Naive B cell (primary cell): ENCODE data around the gene CYP46A1. TPM values are rescaled to one million over a fixed set of nuclear protein-coding genes. Genes with fewer than 3 reads are reported as not detected.
A peak's percentile ranks its signal among the peaks of the same experiment; 100 is the strongest.

Experiments
- ATAC-seq, 2 donors: fragments of 150-1000 bp; cut with Tn5 transposase; 2 replicates each; pipeline ENCODE4 v1.10.0; 2021; ENCODE audit warnings: low read depth in 2 of 2, mild to moderate bottlenecking in 2 of 2, moderate library complexity in 2 of 2
- DNase-seq: peaks from one replicate; pipeline ENCODE4 v3.0.0; 2022
- H3K27ac Mint-ChIP-seq, 6 donors: one replicate each; pipeline ENCODE4 v1.8.0; 2020 to 2022; ENCODE audit warnings: mild to moderate bottlenecking in 6 of 6, mixed read lengths in 6 of 6, moderate library complexity in 5 of 6, inconsistent platforms in 2 of 6
- H3K27me3 Mint-ChIP-seq, 3 donors: one replicate each; pipeline ENCODE4 v1.8.0; 2021 to 2022; ENCODE audit warnings: mixed read lengths in 3 of 3, mild to moderate bottlenecking in 1 of 3
- H3K36me3 Mint-ChIP-seq, 2 donors: one replicate each; pipeline ENCODE4 v1.8.0; 2020 to 2022; ENCODE audit warnings: mixed read lengths in 2 of 2, inconsistent platforms in 1 of 2, mild to moderate bottlenecking in 1 of 2
- H3K4me1 Mint-ChIP-seq, 3 donors: one replicate each; pipeline ENCODE4 v1.8.0; 2020 to 2022; ENCODE audit warnings: mixed read lengths in 3 of 3, inconsistent platforms in 1 of 3, mild to moderate bottlenecking in 1 of 3, moderate library complexity in 1 of 3
- H3K4me3 Mint-ChIP-seq, 8 donors: one replicate each; pipeline ENCODE4 v1.8.0; 2020 to 2022; ENCODE audit warnings: mild to moderate bottlenecking in 8 of 8, mixed read lengths in 8 of 8, moderate library complexity in 8 of 8, inconsistent platforms in 2 of 8
- H3K9me3 Mint-ChIP-seq, 7 donors: one replicate each; pipeline ENCODE4 v1.8.0; 2020 to 2022; ENCODE audit warnings: mixed read lengths in 7 of 7, mild to moderate bottlenecking in 5 of 7, inconsistent platforms in 2 of 7, moderate library complexity in 1 of 7
- polyA plus RNA-seq, 6 donors: library from polyadenylated mRNA; unstranded; fragments of 300-500 nt; fragmentation: Illumina TruSeq; gene quantifications; one replicate each; pipeline ENCODE4 v1.2.3, GENCODE V29; 2021; ENCODE audit warnings: low read depth in 6 of 6

CYP46A1 gene
- polyA plus RNA-seq, 6 donors from 2014 or later = not detected

DNA sequence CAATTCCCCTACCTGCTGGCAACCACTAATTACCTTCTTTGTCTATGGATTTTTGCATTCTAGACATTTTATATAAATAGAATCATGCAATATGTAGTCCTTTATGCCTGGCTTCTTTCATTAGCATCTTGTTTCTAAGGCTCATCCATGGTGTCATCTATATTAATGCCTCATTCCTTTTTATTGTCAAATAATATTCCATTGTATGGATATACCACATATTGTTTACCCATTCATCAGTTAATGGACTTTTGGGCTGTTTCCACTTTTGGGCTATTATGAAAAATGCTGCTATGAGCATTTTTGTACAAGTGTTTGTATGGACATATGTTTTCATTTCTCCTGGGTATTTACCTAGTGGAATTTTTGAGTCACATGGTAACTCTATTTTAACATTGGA is 18.0 kb downstream of the CYP46A1 start:
- peaks cover 16 to 48% (median 41%) of the 10 kb centered on the region in 3 donors for H3K27me3 Mint-ChIP-seq
- no peak for DNase-seq
- peaks cover 17 to 40% (median 25%) of the 10 kb centered on the region in 7 donors for H3K9me3 Mint-ChIP-seq
- peaks cover 16 to 29% of the 10 kb centered on the region in 2 donors for H3K36me3 Mint-ChIP-seq
- no peak overlapping the region for H3K27ac Mint-ChIP-seq
- H3K4me1 Mint-ChIP-seq = no peaks in the 10 kb centered on the region
- no peak for ATAC-seq
- no peak overlapping the region for H3K4me3 Mint-ChIP-seq

DNA sequence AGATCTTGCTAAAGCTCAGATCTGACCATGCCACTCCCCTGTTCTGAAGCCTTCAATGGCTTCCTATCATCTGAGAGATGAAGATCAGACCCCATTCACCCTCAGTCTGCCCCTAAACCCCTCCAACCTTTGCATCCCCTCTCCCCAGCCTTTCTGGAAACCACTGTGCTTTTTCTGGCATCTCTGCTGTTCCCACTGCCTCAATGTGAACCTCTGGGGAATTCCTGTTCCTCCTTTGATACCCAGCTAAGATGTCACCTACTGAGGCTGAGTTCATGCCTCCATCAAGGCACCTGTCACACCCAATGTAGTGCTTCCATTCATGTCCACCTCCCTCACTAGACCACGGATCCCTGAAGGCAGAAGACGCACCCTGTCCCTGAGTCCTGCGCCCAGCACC is 19.3 kb downstream of the CYP46A1 start:
- no peaks in the 10 kb centered on the region for H3K4me1 Mint-ChIP-seq
- H3K27ac Mint-ChIP-seq = peak overlapping the region in 1 of 6 donors; percentile 39
- no peak overlapping the region for H3K4me3 Mint-ChIP-seq
- no peak for ATAC-seq
- H3K27me3 Mint-ChIP-seq = peaks cover 10 to 49% (median 34%) of the 10 kb centered on the region in 3 donors
- no peak for DNase-seq
- peaks cover 16 to 25% of the 10 kb centered on the region in 2 donors for H3K36me3 Mint-ChIP-seq
- H3K9me3 Mint-ChIP-seq = peaks cover 14 to 37% (median 25%) of the 10 kb centered on the region in 7 donors

DNA sequence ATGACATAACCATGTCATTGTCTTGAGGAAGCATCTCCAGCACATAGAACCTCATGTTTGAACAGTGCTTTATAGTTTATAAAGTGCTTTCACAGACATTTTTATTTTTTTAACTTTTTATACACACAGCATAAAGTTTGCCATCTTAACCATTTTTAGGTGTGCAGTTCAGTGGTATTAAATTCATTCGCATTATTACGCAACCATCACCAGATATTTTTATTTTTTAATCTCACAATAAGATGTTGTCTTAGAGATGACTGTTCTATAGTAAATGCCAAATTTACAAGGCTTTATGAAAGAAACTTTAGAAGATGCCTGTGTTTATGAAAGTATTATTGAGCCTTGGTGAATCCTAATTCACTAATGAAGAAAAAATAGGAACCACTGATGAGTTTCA is 19.9 kb downstream of the CYP46A1 start:
- H3K36me3 Mint-ChIP-seq = peaks cover 16 to 25% of the 10 kb centered on the region in 2 donors
- DNase-seq = no peak
- H3K4me1 Mint-ChIP-seq = no peaks in the 10 kb centered on the region

DNA sequence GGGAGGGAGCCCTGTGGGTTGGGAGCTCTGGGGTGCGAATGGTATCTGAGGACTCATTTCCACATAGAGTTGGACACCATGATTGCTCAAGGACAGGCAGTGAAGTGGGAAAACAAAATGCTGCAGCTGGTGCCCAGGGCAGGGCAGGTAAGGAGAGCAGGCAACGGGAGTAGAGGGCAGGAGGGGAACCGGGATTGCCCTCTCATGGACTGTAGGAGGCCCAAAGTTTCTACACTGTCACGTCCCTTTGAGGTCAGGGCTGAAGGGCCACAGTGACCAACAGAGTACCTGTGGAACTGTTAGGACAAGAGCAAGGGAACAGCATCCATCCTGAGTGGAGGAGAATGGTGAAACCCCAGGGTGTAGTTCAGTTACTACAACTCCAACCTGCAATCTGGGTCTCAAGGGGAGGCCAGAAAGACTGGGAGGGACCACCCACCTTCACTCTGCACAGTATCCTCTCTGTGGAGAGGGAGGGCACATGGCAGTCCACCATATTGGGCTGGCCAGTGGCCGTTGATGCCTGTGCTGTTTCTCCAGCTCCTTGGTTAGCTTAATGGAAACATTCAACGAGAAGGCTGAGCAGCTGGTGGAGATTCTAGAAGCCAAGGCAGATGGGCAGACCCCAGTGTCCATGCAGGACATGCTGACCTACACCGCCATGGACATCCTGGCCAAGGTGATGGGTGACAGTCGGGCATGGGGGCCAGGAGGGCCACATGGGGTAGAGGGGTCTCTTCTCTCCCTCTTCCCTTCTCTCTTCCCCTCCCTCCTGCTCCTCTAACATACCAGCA is 22.2 kb downstream of the CYP46A1 start:
- Mint-ChIP-seq H3K27ac (no peak overlapping the region), H3K9me3 (peaks cover 14 to 35% (median 25%) of the 10 kb centered on the region in 7 donors), H3K36me3 (peaks cover 16 to 25% of the 10 kb centered on the region in 2 donors), H3K27me3 (peaks cover 0 to 38% (median 14%) of the 10 kb centered on the region in 3 donors), H3K4me1 (no peaks in the 10 kb centered on the region), H3K4me3 (peak overlapping the region in 1 of 8 donors; percentile 32)
- DNase-seq (no peak), ATAC-seq (no peak)

More for the DNA sequence above, 19.9 kb downstream of the CYP46A1 start:
- no peak for ATAC-seq
- no peak overlapping the region for H3K27ac Mint-ChIP-seq
- peaks cover 9 to 51% (median 30%) of the 10 kb centered on the region in 3 donors for H3K27me3 Mint-ChIP-seq
- peaks cover 14 to 37% (median 25%) of the 10 kb centered on the region in 7 donors for H3K9me3 Mint-ChIP-seq
- no peak overlapping the region for H3K4me3 Mint-ChIP-seq

DNA sequence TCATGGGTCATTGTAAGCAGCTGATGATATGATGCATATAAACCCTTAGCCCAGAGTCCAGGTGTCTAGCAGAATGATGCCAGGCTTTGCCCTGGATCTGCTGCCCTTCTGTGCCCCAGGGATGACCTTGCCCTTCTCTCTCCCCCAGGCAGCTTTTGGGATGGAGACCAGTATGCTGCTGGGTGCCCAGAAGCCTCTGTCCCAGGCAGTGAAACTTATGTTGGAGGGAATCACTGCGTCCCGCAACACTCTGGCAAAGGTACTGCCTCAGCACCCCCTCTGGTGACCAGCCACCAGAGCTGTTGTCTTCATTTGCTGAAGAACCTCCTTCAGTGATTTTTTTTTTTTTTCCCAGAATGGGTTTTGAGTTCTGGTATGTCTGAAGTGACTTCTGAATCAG is 23.3 kb downstream of the CYP46A1 start:
- H3K36me3 Mint-ChIP-seq = peaks cover 12 to 18% of the 10 kb centered on the region in 2 donors
- DNase-seq (no peak), ATAC-seq (no peak)
- H3K4me1 Mint-ChIP-seq = no peaks in the 10 kb centered on the region
- peaks cover 4 to 38% (median 14%) of the 10 kb centered on the region in 3 donors for H3K27me3 Mint-ChIP-seq
- no peak overlapping the region for H3K4me3 Mint-ChIP-seq
- peaks cover 14 to 34% (median 23%) of the 10 kb centered on the region in 7 donors for H3K9me3 Mint-ChIP-seq
- H3K27ac Mint-ChIP-seq = no peak overlapping the region

DNA sequence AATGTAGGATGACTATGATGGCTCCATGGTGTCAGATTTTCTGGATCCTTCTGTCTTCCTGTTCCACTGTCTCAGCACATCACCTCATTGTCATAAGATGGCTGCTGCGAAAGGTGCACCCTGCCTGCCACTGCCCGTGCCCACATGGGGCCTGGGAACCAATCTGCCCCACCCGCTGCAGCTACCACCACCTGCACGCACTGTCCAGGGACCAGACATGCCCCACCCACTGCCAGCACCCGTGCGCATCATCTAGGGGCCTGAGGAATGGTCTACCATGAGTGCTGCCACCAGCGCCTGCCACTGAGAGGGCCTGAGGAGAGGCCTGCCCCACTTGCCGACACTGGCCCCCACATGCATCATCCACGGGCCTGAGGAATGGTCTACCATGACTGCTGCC is 23.8 kb downstream of the CYP46A1 start:
- H3K4me3 Mint-ChIP-seq = no peak overlapping the region
- H3K9me3 Mint-ChIP-seq = peaks cover 12 to 33% (median 21%) of the 10 kb centered on the region in 7 donors
- peaks cover 11 to 16% of the 10 kb centered on the region in 2 donors for H3K36me3 Mint-ChIP-seq
- H3K4me1 Mint-ChIP-seq = no peaks in the 10 kb centered on the region
- DNase-seq (no peak), ATAC-seq (no peak)
- H3K27ac Mint-ChIP-seq = no peak overlapping the region
- peaks cover 9 to 37% (median 13%) of the 10 kb centered on the region in 3 donors for H3K27me3 Mint-ChIP-seq

DNA sequence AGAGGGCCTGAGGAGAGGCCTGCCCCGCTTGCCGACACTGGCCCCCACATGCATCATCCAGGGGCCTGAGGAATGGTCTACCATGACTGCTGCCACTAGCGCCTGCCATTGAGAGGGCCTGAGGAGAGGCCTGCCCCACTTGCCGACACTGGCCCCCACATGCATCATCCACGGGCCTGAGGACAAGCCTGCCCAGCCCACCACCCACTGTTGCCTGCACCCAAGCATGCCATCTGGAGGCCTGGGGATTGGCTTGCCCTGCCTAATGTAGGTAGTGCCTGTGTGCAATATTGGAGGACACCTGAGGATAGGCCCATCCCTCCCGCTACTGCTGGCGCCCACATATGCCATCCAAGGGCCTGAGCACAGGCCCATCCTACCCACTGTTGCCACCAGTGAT is 24.4 kb downstream of the CYP46A1 start:
- Mint-ChIP-seq H3K4me3 (no peak overlapping the region), H3K36me3 (peaks cover 7 to 11% of the 10 kb centered on the region in 2 donors), H3K27me3 (peaks cover 8 to 32% (median 9%) of the 10 kb centered on the region in 3 donors), H3K9me3 (peaks cover 6 to 28% (median 15%) of the 10 kb centered on the region in 7 donors), H3K27ac (no peak overlapping the region), H3K4me1 (no peaks in the 10 kb centered on the region)
- DNase-seq (no peak), ATAC-seq (no peak)

DNA sequence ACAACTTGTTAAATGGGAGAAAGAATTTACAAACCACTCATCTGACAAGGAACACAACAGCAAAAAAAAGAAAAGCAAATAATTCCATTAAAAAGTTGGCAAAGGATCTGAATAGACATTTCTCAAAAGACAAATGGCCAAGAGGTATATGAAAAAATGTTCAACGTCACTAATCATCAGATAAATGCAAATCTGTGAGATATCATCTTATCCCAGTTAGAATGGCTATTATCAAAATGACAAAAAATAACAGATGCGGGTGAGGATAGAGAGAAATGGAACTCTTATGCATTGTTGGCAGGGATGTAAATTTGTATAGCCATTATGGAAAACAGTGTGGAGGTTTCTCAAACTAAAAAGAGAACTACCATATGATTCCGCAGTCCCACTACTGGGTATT is 29.9 kb downstream of the CYP46A1 start:
- Mint-ChIP-seq H3K9me3 (peaks cover 0 to 16% (median 3%) of the 10 kb centered on the region in 7 donors), H3K4me1 (no peaks in the 10 kb centered on the region), H3K36me3 (no peaks in the 10 kb centered on the region), H3K27ac (no peak overlapping the region), H3K4me3 (no peak overlapping the region), H3K27me3 (peaks cover 9 to 17% (median 13%) of the 10 kb centered on the region in 3 donors)
- ATAC-seq = no peak
- DNase-seq = no peak

DNA sequence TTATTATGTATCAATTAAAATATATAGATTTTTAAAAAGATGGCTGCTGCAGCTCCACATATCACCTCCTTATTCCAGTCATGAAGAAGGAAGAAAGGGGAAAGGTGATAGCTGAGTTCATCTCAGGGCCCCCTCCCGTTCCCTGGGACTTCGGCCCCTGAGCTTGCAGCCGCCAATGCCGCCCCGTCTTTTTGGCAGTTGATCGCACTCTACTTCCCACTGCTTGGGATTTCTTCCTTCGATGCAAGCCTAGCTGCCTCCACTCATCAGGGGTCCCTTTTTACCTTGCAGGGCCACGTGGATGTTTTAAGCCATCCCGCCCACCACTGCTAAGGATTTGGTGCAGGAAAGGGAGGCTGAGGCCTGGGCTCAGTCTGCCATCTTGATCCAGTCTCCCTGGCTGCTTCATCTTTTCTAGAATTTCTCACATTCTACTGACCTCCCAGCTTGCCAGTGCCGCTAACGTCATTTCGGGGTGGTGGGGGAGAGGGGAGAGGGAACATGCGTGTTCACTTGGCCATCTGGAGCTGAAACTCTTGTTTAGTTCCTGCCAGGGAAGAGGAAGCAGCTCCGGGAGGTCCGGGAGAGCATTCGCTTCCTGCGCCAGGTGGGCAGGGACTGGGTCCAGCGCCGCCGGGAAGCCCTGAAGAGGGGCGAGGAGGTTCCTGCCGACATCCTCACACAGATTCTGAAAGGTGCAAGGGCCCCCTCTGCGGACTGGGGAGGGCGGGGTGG is 31.3 kb downstream of the CYP46A1 start:
- H3K4me3 Mint-ChIP-seq = no peak overlapping the region
- no peak overlapping the region for H3K27ac Mint-ChIP-seq
- H3K9me3 Mint-ChIP-seq = peaks cover 0 to 16% (median 3%) of the 10 kb centered on the region in 7 donors
- H3K4me1 Mint-ChIP-seq = no peaks in the 10 kb centered on the region
- ATAC-seq (no peak), DNase-seq (no peak)
- peaks cover 9 to 17% (median 12%) of the 10 kb centered on the region in 3 donors for H3K27me3 Mint-ChIP-seq
- no peaks in the 10 kb centered on the region for H3K36me3 Mint-ChIP-seq

DNA sequence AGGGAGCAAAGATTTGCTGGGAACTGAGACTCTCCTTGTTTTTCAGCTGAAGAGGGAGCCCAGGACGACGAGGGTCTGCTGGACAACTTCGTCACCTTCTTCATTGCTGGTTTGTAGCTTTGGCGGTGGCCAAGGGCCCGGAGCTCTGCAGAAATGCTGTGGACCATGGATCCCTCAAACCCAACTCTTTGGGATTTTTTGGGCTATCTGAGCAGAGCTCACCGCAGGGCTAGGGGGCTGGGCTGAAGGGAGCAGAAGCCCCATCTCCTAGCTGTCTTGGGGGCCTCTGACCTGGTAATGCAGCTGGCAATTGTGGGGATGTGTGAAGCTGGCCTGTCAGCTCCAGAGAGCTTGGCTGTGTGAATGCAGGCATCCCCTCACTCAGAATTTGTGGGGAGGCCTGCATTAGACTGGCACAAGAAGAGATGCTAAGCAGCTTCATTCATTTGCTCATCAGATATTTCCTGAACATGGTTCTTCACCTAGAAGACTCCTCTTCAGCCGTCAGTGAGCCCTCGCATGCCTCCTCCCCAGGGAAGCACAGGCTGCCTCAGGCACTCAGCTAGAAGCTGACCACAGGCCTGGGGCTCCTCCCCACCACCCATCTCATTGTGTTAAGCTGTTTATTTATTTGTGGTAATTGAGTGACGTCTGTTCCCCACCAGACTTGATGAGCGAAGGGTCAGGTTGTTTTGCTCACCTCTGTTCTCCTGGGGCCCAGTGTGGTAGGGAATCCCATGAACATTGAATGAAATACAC is 32.2 kb downstream of the CYP46A1 start:
- ATAC-seq (no peak), DNase-seq (no peak)
- Mint-ChIP-seq H3K4me3 (no peak overlapping the region), H3K9me3 (peaks cover 0 to 16% (median 3%) of the 10 kb centered on the region in 7 donors), H3K27me3 (peaks cover 9 to 17% (median 12%) of the 10 kb centered on the region in 3 donors), H3K27ac (peak overlapping the region in 1 of 6 donors; percentile 47), H3K36me3 (no peaks in the 10 kb centered on the region), H3K4me1 (no peaks in the 10 kb centered on the region)

DNA sequence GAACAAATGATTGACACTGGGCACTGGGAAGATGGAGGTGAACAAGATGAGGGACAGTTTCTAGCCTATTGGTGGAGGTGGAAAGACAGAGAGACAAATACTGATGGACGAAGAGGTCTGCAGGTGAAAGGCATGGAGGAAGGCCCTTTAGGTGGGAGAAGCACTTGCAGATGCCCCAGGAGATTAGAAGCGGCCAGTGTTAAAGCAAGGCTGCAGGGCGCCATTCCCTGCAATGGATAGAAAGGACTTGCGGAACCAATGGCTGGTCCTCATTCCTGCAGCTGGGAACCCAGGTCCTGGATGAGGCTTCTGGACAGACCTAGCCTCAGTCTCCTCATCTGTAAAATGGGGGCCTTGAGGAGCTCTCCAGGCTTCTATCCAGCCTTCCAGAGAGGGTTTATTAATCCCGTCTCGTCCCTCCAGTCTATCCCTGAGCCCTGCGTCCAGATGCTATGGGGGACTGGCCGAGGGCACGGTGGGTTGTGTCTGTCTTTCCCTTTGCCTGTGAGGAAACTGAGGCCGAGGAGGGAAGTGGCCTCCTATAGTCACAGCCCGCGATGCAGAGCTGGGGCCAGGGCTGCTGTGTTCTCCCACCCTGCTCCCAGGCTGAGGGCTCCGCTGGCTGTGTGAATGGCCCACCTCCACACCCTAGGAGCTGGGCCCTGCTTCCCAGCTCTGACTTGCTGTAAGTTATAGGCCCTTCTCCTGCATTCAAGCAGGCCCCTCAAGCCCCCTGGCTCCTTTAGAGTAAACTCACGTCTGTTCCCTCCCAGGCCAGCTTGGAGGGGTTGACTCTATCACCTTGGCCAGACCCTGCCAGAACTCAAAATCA is 33.0 kb downstream of the CYP46A1 start:
- DNase-seq (no peak), ATAC-seq (no peak)
- H3K36me3 Mint-ChIP-seq = no peaks in the 10 kb centered on the region
- no peaks in the 10 kb centered on the region for H3K4me1 Mint-ChIP-seq
- H3K27me3 Mint-ChIP-seq = peaks cover 7 to 17% (median 13%) of the 10 kb centered on the region in 3 donors
- peaks cover 0 to 10% (median 2%) of the 10 kb centered on the region in 7 donors for H3K9me3 Mint-ChIP-seq
- H3K27ac Mint-ChIP-seq = peak overlapping the region in 1 of 6 donors; percentile 47
- H3K4me3 Mint-ChIP-seq = no peak overlapping the region

DNA sequence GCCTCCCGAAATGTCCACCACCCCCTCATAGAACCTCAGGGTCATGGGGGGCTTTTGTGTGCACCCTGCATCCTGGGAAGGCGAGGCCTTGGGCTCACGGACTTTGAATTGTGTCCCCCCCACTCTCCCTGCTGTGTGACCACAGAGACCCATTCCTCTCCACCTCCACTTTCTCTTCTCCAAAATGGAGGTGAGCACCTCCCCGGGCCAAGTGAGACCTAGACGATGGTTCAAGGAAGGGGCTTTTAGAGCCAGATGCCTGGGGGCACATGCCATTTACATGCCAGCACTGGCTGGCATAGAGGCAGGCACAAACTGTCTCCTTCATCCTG is 33.5 kb downstream of the CYP46A1 start:
- Mint-ChIP-seq H3K36me3 (no peaks in the 10 kb centered on the region), H3K27me3 (peaks cover 2 to 19% (median 17%) of the 10 kb centered on the region in 3 donors), H3K27ac (no peak overlapping the region), H3K4me1 (no peaks in the 10 kb centered on the region), H3K4me3 (no peak overlapping the region), H3K9me3 (peaks cover 0 to 8% (median 0%) of the 10 kb centered on the region in 7 donors)
- DNase-seq (no peak), ATAC-seq (no peak)
